IMR-90 (cell line): ENCODE data around the gene CHSY3. TPM values are rescaled to one million over a fixed set of nuclear protein-coding genes. Genes with fewer than 3 reads are reported as not detected.

ENCODE experiments used
- ATAC-seq: fragments of 200-7000 bp; cut with Tn5 transposase; 2 replicates; pipeline ENCODE4 v1.9.1; 2020; ENCODE audit warnings: low read depth, mild to moderate bottlenecking, moderate library complexity
- BruUV-seq: library from RNA; stranded (reverse); fragments of 400-500 nt; replicated peaks from 2 replicates; lab custom pipeline; 2021; lab: Mats Ljungman, UMichigan
- CTCF ChIA-PET: fragments of 300-600 bp; formaldehyde crosslinking; extraction: SDS; loops from one replicate; lab custom pipeline; 2021; ENCODE audit warnings: antibody characterized with exemption; lab: Yijun Ruan, JAX
- POLR2A ChIA-PET: fragments of 300-600 bp; sonication (Branson Sonifier 250); formaldehyde crosslinking; loops from one replicate; lab custom pipeline; 2022; ENCODE audit warnings: antibody characterized with exemption; ENCODE audit not compliant: unreplicated experiment; lab: Charles Lee
- DNase-seq: peaks from one replicate; pipeline ENCODE4 v3.0.0; 2013
- H2AFZ ChIP-seq: replicated peaks from 2 replicates; pipeline ENCODE3; 2013; ENCODE audit warnings: low read length, mild to moderate bottlenecking; ENCODE audit not compliant: poor library complexity
- H2AK5ac ChIP-seq: 2 replicates; pipeline ENCODE4 v1.6.1; 2013; ENCODE audit warnings: low read depth, low read length, inconsistent platforms
- H2AK9ac ChIP-seq: replicated peaks from 2 replicates; pipeline ENCODE3; 2013; ENCODE audit warnings: mild to moderate bottlenecking, low read depth, low read length, moderate library complexity; ENCODE audit not compliant: poor library complexity
- H2BK120ac ChIP-seq: 2 replicates; pipeline ENCODE4 v1.6.1; 2013; ENCODE audit warnings: low read depth, low read length, inconsistent platforms
- H2BK15ac ChIP-seq: 3 replicates; pipeline ENCODE4 v1.6.1; 2013; ENCODE audit warnings: low read depth, low read length, inconsistent platforms
- H2BK20ac ChIP-seq: 2 replicates; pipeline ENCODE4 v1.6.1; 2013; ENCODE audit warnings: low read depth, mild to moderate bottlenecking, inconsistent platforms, low read length, moderate library complexity
- H2BK5ac ChIP-seq: 2 replicates; pipeline ENCODE4 v1.6.1; 2013; ENCODE audit warnings: mild to moderate bottlenecking, low read depth, low read length, inconsistent platforms; ENCODE audit not compliant: poor library complexity, severe bottlenecking
- H3K14ac ChIP-seq: replicated peaks from 2 replicates; pipeline ENCODE4 v1.6.1; 2013; ENCODE audit warnings: low read depth, low read length, inconsistent platforms
- H3K18ac ChIP-seq: 2 replicates; pipeline ENCODE4 v1.6.1; 2013; ENCODE audit warnings: low read depth, low read length, control low read depth
- H3K23ac ChIP-seq: 2 replicates; pipeline ENCODE4 v1.6.1; 2013; ENCODE audit warnings: low read depth, low read length, inconsistent platforms
- H3K27ac ChIP-seq: 2 replicates; pipeline ENCODE4 v1.5.1; 2013; ENCODE audit warnings: mild to moderate bottlenecking, control low read depth, low read length; ENCODE audit not compliant: insufficient read depth
- H3K27me3 ChIP-seq: 2 replicates; pipeline ENCODE4 v1.6.1; 2013; ENCODE audit warnings: low read length; ENCODE audit not compliant: control insufficient read depth, insufficient read depth
- H3K36me3 ChIP-seq: 2 replicates; pipeline ENCODE4 v1.6.1; 2013; ENCODE audit warnings: low read length, mixed read lengths; ENCODE audit not compliant: control insufficient read depth, insufficient read depth
- H3K4ac ChIP-seq: 2 replicates; pipeline ENCODE4 v1.6.1; 2013; ENCODE audit warnings: low read depth, low read length, inconsistent platforms
- H3K4me1 ChIP-seq: 2 replicates; pipeline ENCODE4 v1.6.1; 2013; ENCODE audit warnings: low read length, mixed read lengths; ENCODE audit not compliant: control insufficient read depth, insufficient read depth
- H3K4me2 ChIP-seq: 2 replicates; pipeline ENCODE4 v1.6.1; 2013; ENCODE audit warnings: low read depth, mild to moderate bottlenecking, control low read depth, low read length, moderate library complexity
- H3K4me3 ChIP-seq: 2 replicates; pipeline ENCODE4 v1.5.1; 2013; ENCODE audit warnings: low read depth, mild to moderate bottlenecking, control low read depth, low read length, moderate library complexity; ENCODE audit not compliant: insufficient read depth
- H3K56ac ChIP-seq: 2 replicates; pipeline ENCODE4 v1.6.1; 2013; ENCODE audit warnings: low read length, inconsistent platforms; ENCODE audit not compliant: insufficient read depth; ENCODE audit errors: extremely low read depth
- H3K79me1 ChIP-seq, 2 experiments: 2 replicates each; pipeline ENCODE4 v1.6.1; 2013; ENCODE audit warnings: low read length in 2 of 2, inconsistent platforms in 1 of 2, low read depth in 1 of 2
- H3K9ac ChIP-seq: 2 replicates; pipeline ENCODE4 v1.6.1; 2013; ENCODE audit warnings: low read depth, low read length, control low read depth
- H3K9me1 ChIP-seq: 2 replicates; pipeline ENCODE4 v1.6.1; 2013; ENCODE audit warnings: low read length, inconsistent platforms; ENCODE audit not compliant: insufficient read depth
- H3K9me3 ChIP-seq: 2 replicates; pipeline ENCODE4 v1.6.1; 2013; ENCODE audit warnings: low read length; ENCODE audit not compliant: control insufficient read depth, insufficient read depth
- H4K20me1 ChIP-seq: 2 replicates; pipeline ENCODE4 v1.6.1; 2013; ENCODE audit warnings: low read length, inconsistent platforms; ENCODE audit not compliant: insufficient read depth
- H4K5ac ChIP-seq: 2 replicates; pipeline ENCODE4 v1.6.1; 2013; ENCODE audit warnings: mild to moderate bottlenecking, low read depth, low read length, control low read depth
- H4K8ac ChIP-seq, 2 experiments: 2 replicates each; pipeline ENCODE4 v1.6.1; 2013; ENCODE audit warnings: low read depth in 2 of 2, low read length in 2 of 2, control low read depth in 1 of 2, inconsistent platforms in 1 of 2
- H4K91ac ChIP-seq: 2 replicates; pipeline ENCODE4 v1.6.1; 2013; ENCODE audit warnings: low read depth, low read length, inconsistent platforms; ENCODE audit not compliant: insufficient read depth
- BHLHE40 ChIP-seq: fragments of 150-350 bp; IDR thresholded peaks from 2 replicates; pipeline ENCODE4 v1.6.1; 2016; ENCODE audit warnings: mild to moderate bottlenecking, low read depth, low read length
- CEBPB ChIP-seq: IDR thresholded peaks from 2 replicates; pipeline ENCODE4 v1.6.1; 2012; ENCODE audit warnings: low read depth, low read length, improper control_type of control experiment
- CHD1 ChIP-seq: IDR thresholded peaks from 2 replicates; pipeline ENCODE4 v1.6.1; 2012; ENCODE audit warnings: low read depth, low read length, improper control_type of control experiment
- FOS ChIP-seq: fragments of 150-350 bp; IDR thresholded peaks from 2 replicates; pipeline ENCODE4 v1.6.1; 2016; ENCODE audit warnings: low read depth, low read length
- MAZ ChIP-seq: IDR thresholded peaks from 2 replicates; pipeline ENCODE4 v1.6.1; 2012; ENCODE audit warnings: low read depth, mild to moderate bottlenecking, low read length, improper control_type of control experiment, moderate library complexity, borderline replicate concordance
- NFE2L2 ChIP-seq: fragments of 150-350 bp; IDR thresholded peaks from 2 replicates; pipeline ENCODE4 v1.6.1; 2016; ENCODE audit warnings: low read depth, mild to moderate bottlenecking, low read length
- POLR2A ChIP-seq: IDR thresholded peaks from 2 replicates; pipeline ENCODE4 v1.6.1; 2012; ENCODE audit warnings: mild to moderate bottlenecking, low read depth, low read length
- RAD21 ChIP-seq: IDR thresholded peaks from 2 replicates; pipeline ENCODE4 v1.6.1; 2012; ENCODE audit warnings: low read length, improper control_type of control experiment
- RCOR1 ChIP-seq: IDR thresholded peaks from 2 replicates; pipeline ENCODE4 v1.6.1; 2012; ENCODE audit warnings: mild to moderate bottlenecking, low read length, improper control_type of control experiment; ENCODE audit not compliant: insufficient replicate concordance
- RFX5 ChIP-seq: IDR thresholded peaks from 2 replicates; pipeline ENCODE4 v1.8.0; 2012; ENCODE audit warnings: low read depth, mild to moderate bottlenecking, low read length, moderate library complexity
- SMC3 ChIP-seq: fragments of 150-350 bp; IDR thresholded peaks from 2 replicates; pipeline ENCODE4 v1.6.1; 2016; ENCODE audit warnings: low read depth, mild to moderate bottlenecking, antibody characterized with exemption, low read length, moderate library complexity
- WGBS, 2 experiments: methylation state at CpG; one replicate each; pipeline versions ENCODE4 v1.1.5 to v1.1.7; 2013; ENCODE audit warnings: missing lambda C conversion rate in 2 of 2; ENCODE audit not compliant: insufficient read length in 1 of 2; ENCODE audit errors: extremely low coverage in 2 of 2; 5-methylcytosine and 5-hydroxymethylcytosine counted together
- dilution Hi-C: fragments of 300-500 bp; cut with HindIII; formaldehyde crosslinking; loops from one replicate; pipeline ENCODE4 v1.14.3; 2018; ENCODE audit warnings: low sequenced_read_pairs; ENCODE audit not compliant: unreplicated experiment
- in situ Hi-C: fragments of 300-500 bp; cut with MboI; formaldehyde crosslinking; loops from 3 replicates; pipeline ENCODE4 v1.14.3; 2019; ENCODE audit warnings: low sequenced_read_pairs, inconsistent platforms, mixed read lengths
- intact Hi-C: fragments of 100-400 bp; cut with micrococcal nuclease; formaldehyde crosslinking; loops from 2 replicates; pipeline ENCODE4 v1.10.0; 2022
- polyA plus RNA-seq, 3 experiments: library from polyadenylated mRNA; depleted of rRNA; stranded (reverse); fragments of >200 nt; gene quantifications; 2 replicates each; pipeline ENCODE4 v1.2.3, GENCODE V29; 2012; ENCODE audit warnings: low replicate concordance in 1 of 3
- total RNA-seq: library from RNA; depleted of rRNA; stranded (reverse); fragments of >200 nt; gene quantifications from 2 replicates; pipeline ENCODE4 v1.2.3, GENCODE V29; 2012
- TF ChIP-seq, protein P1 (sequence below): fragments of 150-350 bp; IDR thresholded peaks from 2 replicates; pipeline ENCODE4 v1.6.1; 2017; ENCODE audit warnings: mild to moderate bottlenecking, antibody characterized with exemption, low read length, low read depth

The CHSY3 gene
- total and polyA plus RNA-seq, 2 of the 4 experiments (the other 2 are of a cell fraction): 0.62 to 1.3 TPM

DNA sequence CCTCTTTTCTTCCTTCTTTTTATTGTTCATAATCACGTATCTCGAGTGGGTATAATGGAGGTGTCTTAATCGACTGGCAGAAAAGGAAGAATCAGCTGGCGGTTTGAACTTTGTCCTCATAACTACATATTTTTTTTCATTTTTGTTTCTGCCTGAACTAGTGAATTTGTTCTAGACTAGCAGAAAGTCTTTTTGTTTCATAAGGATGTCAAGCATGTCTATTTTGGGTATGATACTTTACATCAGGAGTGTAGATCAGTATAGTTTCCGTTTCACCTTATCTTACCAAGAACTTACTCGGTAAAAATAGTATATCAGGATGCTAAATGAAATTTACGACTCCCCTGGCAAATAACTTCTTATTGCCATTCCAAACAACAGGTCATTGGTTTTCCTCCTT is 278.9 kb downstream of the CHSY3 start:
- Histone ChIP-seq H4K20me1 (no peaks in the 10 kb centered on the region), H3K27ac (no peak overlapping the region), H2BK120ac (no peak overlapping the region), H3K36me3 (no peaks in the 10 kb centered on the region), H3K9me1 (no peaks in the 10 kb centered on the region), H3K9me3 (peaks cover 5% of the 10 kb centered on the region; the same call in 1 of the 2 replicates), H3K23ac (no peak overlapping the region), H2BK15ac (no peak overlapping the region), H3K9ac (no peak overlapping the region), H3K56ac (no peak overlapping the region), H2AK9ac (no peak overlapping the region), H3K18ac (no peak overlapping the region), H2AFZ (no peak overlapping the region), H3K79me1 (no peaks in the 10 kb centered on the region), H4K5ac (no peak overlapping the region), H4K91ac (no peak overlapping the region), H3K4ac (no peak overlapping the region), H3K4me1 (no peaks in the 10 kb centered on the region), H3K4me2 (no peak overlapping the region), H4K8ac (no peak overlapping the region), H2BK20ac (no peak overlapping the region), H3K27me3 (no peaks in the 10 kb centered on the region), H2AK5ac (no peak overlapping the region), H2BK5ac (no peak overlapping the region), H3K4me3 (no peak overlapping the region), H3K14ac (no peak overlapping the region)
- no CpG with 5 or more reads among the region's 7 CpGs for WGBS, 2 experiments
- ChIA-PET CTCF (no interaction called here), POLR2A (no interaction called here)
- in situ Hi-C loops (no loop called here), dilution Hi-C loops (no loop called here), intact Hi-C loops (no loop called here)
- TF ChIP-seq RCOR1: no peak
- TF ChIP-seq NFE2L2: no peak
- no peak for TF ChIP-seq FOS
- TF ChIP-seq, protein P1, sequence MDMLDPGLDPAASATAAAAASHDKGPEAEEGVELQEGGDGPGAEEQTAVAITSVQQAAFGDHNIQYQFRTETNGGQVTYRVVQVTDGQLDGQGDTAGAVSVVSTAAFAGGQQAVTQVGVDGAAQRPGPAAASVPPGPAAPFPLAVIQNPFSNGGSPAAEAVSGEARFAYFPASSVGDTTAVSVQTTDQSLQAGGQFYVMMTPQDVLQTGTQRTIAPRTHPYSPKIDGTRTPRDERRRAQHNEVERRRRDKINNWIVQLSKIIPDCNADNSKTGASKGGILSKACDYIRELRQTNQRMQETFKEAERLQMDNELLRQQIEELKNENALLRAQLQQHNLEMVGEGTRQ: no peak
- TF ChIP-seq RFX5: no peak
- no peak for TF ChIP-seq POLR2A
- TF ChIP-seq SMC3: no peak
- no peak for TF ChIP-seq CEBPB
- TF ChIP-seq CHD1: no peak
- no peak for TF ChIP-seq BHLHE40
- TF ChIP-seq RAD21: no peak
- no peak for TF ChIP-seq MAZ
- BruUV-seq: no TSS peak
- DNase-seq (no peak), ATAC-seq (no peak)
